GM12872 (cell line): Measurements from ENCODE around the gene CYP4F12.

Experiments used
- CTCF ChIP-seq: IDR thresholded peaks from 3 replicates; pipeline ENCODE4 v1.5.1; 2011; ENCODE audit warnings: low read depth, mild to moderate bottlenecking, low read length, moderate library complexity; ENCODE audit not compliant: insufficient read depth

The CYP4F12 gene

GRCh38 chr19:15671891-15672579 lies 852 bp upstream of the CYP4F12 start:
- no peak for TF ChIP-seq CTCF

- TF ChIP-seq CTCF = no peak
Observed at GRCh38 chr19:15673176-15673654, 328 bp downstream of the CYP4F12 start.

- no peak for TF ChIP-seq CTCF
Observed at GRCh38 chr19:15675560-15675959, 2.7 kb downstream of the CYP4F12 start.

GRCh38 chr19:15679089-15679488 lies 6.2 kb downstream of the CYP4F12 start:
- no peak for TF ChIP-seq CTCF

GRCh38 chr19:15680478-15681322 lies 7.8 kb downstream of the CYP4F12 start:
- TF ChIP-seq CTCF = no peak

- no peak for TF ChIP-seq CTCF
Observed at GRCh38 chr19:15683411-15683810, 10.5 kb downstream of the CYP4F12 start.

- no peak for TF ChIP-seq CTCF
Observed at GRCh38 chr19:15684828-15685227, 11.9 kb downstream of the CYP4F12 start.
